Daoy (cell line): ENCODE measurements around the gene PEAK1. TPM values are rescaled to one million over a fixed set of nuclear protein-coding genes. Genes with fewer than 3 reads are reported as not detected.
A peak's percentile ranks its signal among the peaks of the same experiment; 100 is the strongest.
"Not testable (repeated sequence)": the region's sequence is repeated elsewhere in the genome, so short reads cannot be mapped to it uniquely, and the experiment has no call there.

Experiments used
- DNase-seq: peaks from one replicate; pipeline ENCODE4 v3.0.0-alpha.2; 2015; ENCODE audit warnings: low read depth
- total RNA-seq: library from RNA; depleted of rRNA; stranded (reverse); fragments of >200 nt; shearing (Covaris generic); gene quantifications from 2 replicates; pipeline ENCODE4 v1.2.3, GENCODE V29; 2014

PEAK1 gene
- total RNA-seq, 1 experiment from 2014 or later: 12.7 TPM

- peak; percentile 13 for DNase-seq
Observed at GRCh38 chr15:77421370-77421700, 1.4 kb upstream of the PEAK1 start.

DNA sequence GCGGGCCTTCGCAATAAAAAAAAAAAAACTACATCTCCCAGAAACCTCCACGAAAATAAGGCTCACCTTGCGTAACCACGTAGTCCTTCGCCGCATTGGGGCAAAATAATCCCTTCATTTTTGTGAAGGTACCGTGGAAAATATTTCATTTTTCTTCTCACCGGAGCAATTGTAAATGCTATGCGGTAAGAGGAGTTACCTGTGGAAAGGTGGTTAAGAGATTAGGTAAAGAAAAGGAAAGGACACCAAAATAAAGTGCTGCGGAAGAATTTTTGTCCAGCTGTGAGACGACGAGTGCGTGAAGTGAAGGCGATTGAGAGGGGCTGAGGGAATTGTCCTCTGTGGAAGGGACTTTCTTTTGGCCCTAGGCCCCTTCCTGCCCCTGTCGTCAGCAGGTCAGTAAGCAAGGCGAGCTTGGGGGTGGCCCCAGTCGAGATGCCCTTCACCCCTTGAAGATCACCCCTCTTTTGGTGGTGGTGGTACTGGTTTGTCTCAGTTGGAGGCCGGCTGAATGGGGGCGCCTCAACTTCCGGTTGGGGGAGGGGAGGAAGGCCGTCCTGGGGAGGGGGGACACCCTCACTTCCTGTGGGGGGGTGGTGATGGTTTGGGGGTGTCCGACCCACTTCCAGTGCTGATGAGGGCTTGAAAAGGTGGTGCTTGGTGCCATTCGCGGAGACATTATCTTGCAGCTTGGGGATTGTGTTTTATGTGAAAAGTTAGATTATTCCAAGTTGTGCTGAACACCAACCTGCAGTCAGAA is 886 bp upstream of the PEAK1 start, which contains the start of gene HMG20A:
TSS of gene HMG20A (plus strand) at position 279 of the 760 bp plus-strand sequence. CDS start 37,520 bp downstream, outside the sequence.
- DNase-seq: peak; percentile 52

DNA sequence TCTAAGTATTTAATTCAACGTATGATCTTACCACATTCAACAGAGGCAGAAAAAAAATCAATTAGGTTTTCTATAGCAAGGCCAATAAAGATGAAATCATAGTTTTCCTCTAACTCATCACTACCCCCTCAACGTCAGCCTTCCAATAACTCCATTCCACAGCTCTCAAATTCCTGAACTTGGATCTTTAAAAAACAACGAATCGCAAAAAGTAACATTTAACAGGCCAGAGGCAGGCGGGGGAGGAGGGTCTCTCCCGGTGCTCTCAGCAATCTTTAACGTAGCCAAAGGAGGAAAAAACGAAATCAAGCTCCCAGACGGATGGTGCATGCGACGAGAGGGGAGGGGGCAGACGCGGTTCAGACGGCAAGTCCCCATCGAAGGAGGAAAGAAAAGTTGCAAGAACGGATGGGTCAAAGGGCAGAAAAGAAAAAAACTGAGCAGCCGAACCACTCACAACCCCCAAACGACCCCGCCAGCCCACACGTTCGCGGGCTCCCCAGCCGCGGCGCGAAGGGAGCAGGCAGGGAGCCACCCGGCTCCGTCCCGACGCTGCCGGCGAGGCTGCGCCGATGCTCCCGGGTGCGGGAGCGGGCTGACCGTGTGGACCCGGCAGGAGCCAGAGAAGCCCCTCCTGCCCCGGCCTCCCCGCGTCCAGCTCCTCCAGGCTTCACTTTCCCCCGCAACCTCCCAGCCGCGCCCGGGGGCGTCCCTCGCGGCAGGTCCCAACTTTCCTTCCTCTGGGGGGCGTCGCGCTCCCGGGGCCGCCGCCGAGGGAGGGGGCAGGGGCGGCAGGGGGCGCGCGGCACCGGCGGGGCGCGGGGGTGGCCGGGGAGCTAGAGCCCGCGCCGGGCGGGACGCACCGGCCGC is 703 bp downstream of the PEAK1 start:
- peak; percentile 36 for DNase-seq

DNA sequence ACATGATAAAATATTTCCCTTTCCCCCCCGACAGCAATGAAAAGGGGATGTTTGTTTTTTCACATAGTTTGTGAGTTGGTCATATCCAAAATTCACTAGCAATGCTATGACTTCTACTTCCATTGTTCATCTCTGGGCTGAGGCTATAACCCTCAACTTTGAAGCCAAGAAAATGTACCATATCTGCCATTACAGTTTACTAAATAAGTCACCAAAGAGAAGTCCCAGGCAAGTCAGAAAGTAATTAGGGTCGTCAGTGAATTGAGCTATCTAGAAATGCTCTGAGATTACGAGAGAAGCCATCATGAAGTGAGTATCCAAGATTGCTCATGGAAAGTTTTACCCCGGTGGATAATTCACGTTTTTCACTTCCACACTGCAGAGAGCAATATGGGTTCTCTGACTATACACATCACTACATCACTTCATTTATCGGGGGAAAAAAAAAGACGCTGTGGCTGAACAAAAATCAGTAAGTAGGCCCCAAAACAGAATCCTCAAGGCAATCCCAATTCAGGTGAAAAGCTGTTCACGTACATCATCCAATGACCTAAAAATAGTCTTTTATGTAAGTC is 1.4 kb downstream of the PEAK1 start:
- peak; percentile 31 for DNase-seq

- no peak for DNase-seq
Observed at GRCh38 chr15:77417602-77418001, 2.3 kb downstream of the PEAK1 start.

GRCh38 chr15:77416954-77417353 is 3.0 kb downstream of the PEAK1 start:
- peak; percentile 17 for DNase-seq

GRCh38 chr15:77416148-77416455 is 3.8 kb downstream of the PEAK1 start:
- no peak for DNase-seq

GRCh38 chr15:77415450-77416147 is 4.3 kb downstream of the PEAK1 start:
- DNase-seq: no peak

DNA sequence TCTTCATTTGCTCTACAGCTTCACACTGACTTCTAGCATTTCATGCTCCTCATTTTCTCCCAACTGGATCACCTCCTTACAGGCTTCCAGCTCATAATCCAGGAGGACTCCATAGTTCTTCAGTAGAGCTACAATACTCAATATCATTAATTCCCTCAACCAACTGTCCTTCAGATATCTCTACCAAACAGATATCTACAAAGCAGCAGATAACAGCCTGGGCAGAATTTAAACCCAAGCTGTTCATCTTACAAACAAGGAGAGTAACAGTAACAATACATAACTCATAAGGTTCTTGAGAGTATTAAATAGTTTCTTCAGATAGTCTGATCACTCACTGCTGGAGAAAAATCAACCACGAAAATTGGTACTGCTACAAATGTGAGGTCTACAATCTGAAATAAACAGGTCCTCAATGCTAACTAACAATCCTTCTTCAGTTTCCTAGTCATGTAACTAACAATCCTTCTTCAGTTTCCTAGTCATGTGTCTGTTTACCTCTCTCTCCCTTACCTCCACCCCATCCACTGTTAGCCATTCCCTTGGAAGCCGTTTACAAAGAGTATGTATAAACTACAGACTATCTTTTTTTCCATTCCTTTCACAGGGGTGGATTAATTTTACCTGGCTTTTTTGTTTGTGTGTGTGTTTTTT is 5.0 kb downstream of the PEAK1 start:
- no peak for DNase-seq

DNA sequence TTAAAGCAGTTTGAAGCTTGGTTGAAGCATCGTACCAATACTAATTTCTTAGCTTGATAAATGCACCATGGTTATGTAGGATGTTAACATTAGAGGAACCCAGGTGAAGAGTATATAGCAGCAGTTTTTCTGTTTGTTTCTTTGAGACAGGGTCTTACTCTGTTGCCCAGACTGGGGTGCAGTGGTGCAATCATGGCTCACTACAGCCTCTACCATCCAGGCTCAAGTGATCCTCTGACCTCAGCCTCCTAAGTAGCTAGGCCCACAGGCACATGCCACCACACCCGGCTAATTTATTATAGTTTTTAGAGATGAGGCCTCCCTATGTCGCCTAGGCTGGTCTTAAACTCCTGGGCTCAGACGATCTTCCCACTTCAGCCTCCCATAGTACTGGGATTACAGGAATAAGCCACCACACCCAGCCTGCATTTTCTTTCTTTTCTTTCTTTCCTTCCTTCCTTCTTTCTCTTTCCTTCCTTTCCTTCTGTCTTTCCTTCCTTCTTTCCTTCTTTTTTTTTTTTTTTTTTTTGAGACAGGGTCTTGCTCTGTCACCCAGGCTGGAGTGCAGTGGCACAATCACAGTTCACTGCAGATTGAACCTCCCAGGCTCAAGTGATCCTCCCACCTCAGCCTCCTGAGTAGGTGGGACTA is 6.1 kb downstream of the PEAK1 start:
- no peak for DNase-seq

- no peak for DNase-seq
Observed at GRCh38 chr15:77412972-77413698, 6.8 kb downstream of the PEAK1 start.

- DNase-seq: no peak
Observed at GRCh38 chr15:77411619-77411976, 8.3 kb downstream of the PEAK1 start.

- no peak for DNase-seq
Observed at GRCh38 chr15:77410701-77411618, 8.9 kb downstream of the PEAK1 start.

- not testable (repeated sequence) for DNase-seq
Observed at GRCh38 chr15:77410157-77410500, 9.8 kb downstream of the PEAK1 start.

GRCh38 chr15:77409259-77410156 is 10.4 kb downstream of the PEAK1 start:
- DNase-seq: no peak

DNA sequence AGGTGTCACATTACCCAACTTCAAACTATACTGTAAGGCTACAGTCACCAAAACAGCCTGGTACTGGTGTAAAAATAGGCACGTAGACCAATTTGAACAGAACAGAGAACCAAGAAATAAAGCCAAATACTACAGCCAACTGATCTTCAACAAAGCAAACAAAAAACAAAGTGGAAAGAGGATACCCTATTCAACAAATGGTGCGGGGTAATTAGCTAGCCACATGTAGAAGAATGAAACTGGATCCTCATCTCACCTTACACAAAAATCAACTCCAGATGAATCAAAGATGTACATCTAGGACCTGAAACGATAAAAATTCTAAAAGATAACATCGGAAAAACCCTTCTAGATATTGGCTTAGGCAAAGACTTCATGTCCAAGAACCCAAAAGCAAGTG is 13.1 kb downstream of the PEAK1 start:
- no peak for DNase-seq

DNA sequence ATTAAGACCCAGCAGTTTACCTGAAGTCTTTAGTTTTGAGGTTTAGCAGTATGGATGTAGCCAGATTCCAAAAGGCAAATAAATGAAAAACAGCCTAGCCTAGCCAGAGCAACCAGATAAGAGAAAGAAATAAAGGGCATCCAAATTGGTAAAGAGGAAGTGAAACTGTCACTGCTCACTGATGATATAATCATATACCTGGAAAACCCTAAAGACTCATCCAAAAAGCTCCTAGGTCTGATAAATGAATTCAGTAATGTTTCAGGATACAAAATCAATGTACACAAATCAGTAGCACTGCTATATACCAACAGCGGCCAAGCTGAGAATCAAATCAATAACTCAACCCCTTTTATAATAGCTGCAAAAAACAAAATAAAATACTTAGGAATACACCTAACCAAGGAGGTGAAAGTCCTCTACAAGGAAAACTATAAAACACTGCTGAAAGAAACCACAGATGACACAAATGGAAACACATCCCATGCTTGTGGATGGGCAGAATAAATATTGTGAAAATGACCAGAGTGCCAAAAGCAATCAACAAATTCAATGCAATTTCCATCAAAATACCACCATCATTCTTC is 13.6 kb downstream of the PEAK1 start:
- not testable (repeated sequence) for DNase-seq
